GM23338 (cell line): Measurements from ENCODE around the gene SUN5. TPM values are rescaled to one million over a fixed set of nuclear protein-coding genes. Genes with fewer than 3 reads are reported as not detected.

Source experiments
- ATAC-seq: fragments of 200-7000 bp; cut with Tn5 transposase; 3 replicates; pipeline ENCODE4 v1.9.1; 2020
- DNase-seq: peaks from one replicate; pipeline ENCODE4 v3.0.0-alpha.2; 2015; ENCODE audit warnings: low spot score
- H2AFZ ChIP-seq: fragments of 200-600 bp; sonication (generic); 2 replicates; pipeline ENCODE4 v1.8.0; 2016; ENCODE audit warnings: antibody characterized with exemption, mild to moderate bottlenecking, moderate library complexity
- H3F3A ChIP-seq: fragments of 200-600 bp; sonication (generic); replicated peaks from 2 replicates; pipeline ENCODE4 v1.8.0; 2017; ENCODE audit warnings: antibody characterized with exemption, mixed run types, low read depth
- H3K27ac ChIP-seq: fragments of 200-600 bp; sonication (generic); 2 replicates; pipeline ENCODE4 v1.6.1; 2016; ENCODE audit warnings: low read depth
- H3K27me3 ChIP-seq: fragments of 200-600 bp; sonication (generic); 2 replicates; pipeline ENCODE4 v1.8.0; 2016; ENCODE audit warnings: mild to moderate bottlenecking, mixed run types, moderate library complexity; ENCODE audit not compliant: insufficient read depth
- H3K36me3 ChIP-seq: fragments of 200-600 bp; sonication (generic); 2 replicates; pipeline ENCODE4 v1.8.0; 2016; ENCODE audit warnings: mild to moderate bottlenecking; ENCODE audit not compliant: insufficient read depth
- H3K4me1 ChIP-seq: fragments of 200-600 bp; sonication (generic); 2 replicates; pipeline ENCODE4 v1.8.0; 2016; ENCODE audit warnings: mild to moderate bottlenecking, moderate library complexity; ENCODE audit not compliant: insufficient read depth
- H3K4me2 ChIP-seq: fragments of 200-600 bp; sonication (generic); 2 replicates; pipeline ENCODE4 v1.7.1; 2017; ENCODE audit warnings: mixed run types
- H3K4me3 ChIP-seq: fragments of 200-600 bp; sonication (generic); 2 replicates; pipeline ENCODE4 v1.6.1; 2016; ENCODE audit warnings: mixed run types
- H3K79me2 ChIP-seq: fragments of 200-600 bp; sonication (generic); replicated peaks from 2 replicates; pipeline ENCODE4 v1.8.0; 2017; ENCODE audit warnings: mild to moderate bottlenecking; ENCODE audit not compliant: insufficient read depth
- H3K9me2 ChIP-seq: fragments of 200-600 bp; sonication (generic); 2 replicates; pipeline ENCODE4 v1.8.0; 2017; ENCODE audit not compliant: insufficient read depth
- H4K20me1 ChIP-seq: fragments of 200-600 bp; sonication (generic); replicated peaks from 2 replicates; pipeline ENCODE4 v1.8.0; 2017; ENCODE audit warnings: mild to moderate bottlenecking; ENCODE audit not compliant: insufficient read depth
- H3K27ac Mint-ChIP-seq: 2 replicates; pipeline ENCODE4 v1.8.0; 2020; ENCODE audit warnings: inconsistent platforms, mild to moderate bottlenecking, moderate library complexity, mixed read lengths
- H3K27me3 Mint-ChIP-seq: 3 replicates; pipeline ENCODE4 v1.8.0; 2022; ENCODE audit warnings: low read depth, mild to moderate bottlenecking, moderate library complexity, mixed read lengths, inconsistent platforms; ENCODE audit not compliant: insufficient read depth, poor library complexity
- H3K36me3 Mint-ChIP-seq: 3 replicates; pipeline ENCODE4 v1.8.0; 2021; ENCODE audit warnings: low read depth, mild to moderate bottlenecking, inconsistent platforms, moderate library complexity, mixed read lengths
- H3K4me1 Mint-ChIP-seq: 3 replicates; pipeline ENCODE4 v1.8.0; 2020; ENCODE audit warnings: mild to moderate bottlenecking, inconsistent platforms, mixed read lengths
- H3K4me3 Mint-ChIP-seq: 3 replicates; pipeline ENCODE4 v1.8.0; 2021; ENCODE audit warnings: moderate library complexity, mild to moderate bottlenecking, inconsistent platforms, mixed read lengths
- H3K9me3 Mint-ChIP-seq: 3 replicates; pipeline ENCODE4 v1.8.0; 2020; ENCODE audit warnings: moderate library complexity, mild to moderate bottlenecking, inconsistent platforms, mixed read lengths
- CREB1 ChIP-seq: fragments of 250-450 bp; sonication (Bioruptor Pico); IDR thresholded peaks from 2 replicates; pipeline ENCODE4 v1.5.0; 2020; ENCODE audit warnings: low read depth, mild to moderate bottlenecking, moderate library complexity
- EZH2phosphoT487 ChIP-seq: fragments of 200-600 bp; sonication (generic); IDR thresholded peaks from one replicate; pipeline ENCODE4 v1.8.1; 2018; ENCODE audit warnings: antibody characterized with exemption; ENCODE audit not compliant: unreplicated experiment
- JUNB ChIP-seq: IDR thresholded peaks from one replicate; pipeline ENCODE4 v1.6.1; 2016; ENCODE audit warnings: antibody characterized with exemption; ENCODE audit not compliant: unreplicated experiment
- NANOG ChIP-seq: IDR thresholded peaks from 2 replicates; pipeline ENCODE4 v1.6.1; 2016; ENCODE audit warnings: antibody characterized with exemption, borderline replicate concordance
- POLR2AphosphoS5 ChIP-seq: IDR thresholded peaks from 2 replicates; pipeline ENCODE4 v1.6.1; 2016; ENCODE audit warnings: antibody characterized with exemption, low read depth
- STAT1 ChIP-seq: IDR thresholded peaks from one replicate; pipeline ENCODE4 v1.6.1; 2016; ENCODE audit warnings: antibody characterized with exemption; ENCODE audit not compliant: unreplicated experiment
- polyA plus RNA-seq: library from polyadenylated mRNA; unstranded; fragments of >200 nt; fragmentation: Nextera tagmentation; extraction: Ambion mirVana; gene quantifications from 2 replicates; pipeline ENCODE4 v1.2.1, GENCODE V29; 2016
- total RNA-seq: library from RNA; depleted of rRNA; stranded (reverse); fragments of >200 nt; shearing (Covaris generic); gene quantifications from 2 replicates; pipeline ENCODE4 v1.2.3, GENCODE V29; 2014
- TF ChIP-seq, protein P1 (sequence below): IDR thresholded peaks from one replicate; pipeline ENCODE4 v1.6.1; 2018; ENCODE audit warnings: antibody characterized with exemption; ENCODE audit not compliant: unreplicated experiment
- TF ChIP-seq, protein P2 (sequence below): fragments of 250-450 bp; sonication (Bioruptor Pico); IDR thresholded peaks from 2 replicates; pipeline ENCODE4 v1.5.0; 2020; ENCODE audit warnings: mild to moderate bottlenecking, moderate library complexity

Gene SUN5
- total and polyA plus RNA-seq, 2 experiments from 2014 or later: not detected

DNA sequence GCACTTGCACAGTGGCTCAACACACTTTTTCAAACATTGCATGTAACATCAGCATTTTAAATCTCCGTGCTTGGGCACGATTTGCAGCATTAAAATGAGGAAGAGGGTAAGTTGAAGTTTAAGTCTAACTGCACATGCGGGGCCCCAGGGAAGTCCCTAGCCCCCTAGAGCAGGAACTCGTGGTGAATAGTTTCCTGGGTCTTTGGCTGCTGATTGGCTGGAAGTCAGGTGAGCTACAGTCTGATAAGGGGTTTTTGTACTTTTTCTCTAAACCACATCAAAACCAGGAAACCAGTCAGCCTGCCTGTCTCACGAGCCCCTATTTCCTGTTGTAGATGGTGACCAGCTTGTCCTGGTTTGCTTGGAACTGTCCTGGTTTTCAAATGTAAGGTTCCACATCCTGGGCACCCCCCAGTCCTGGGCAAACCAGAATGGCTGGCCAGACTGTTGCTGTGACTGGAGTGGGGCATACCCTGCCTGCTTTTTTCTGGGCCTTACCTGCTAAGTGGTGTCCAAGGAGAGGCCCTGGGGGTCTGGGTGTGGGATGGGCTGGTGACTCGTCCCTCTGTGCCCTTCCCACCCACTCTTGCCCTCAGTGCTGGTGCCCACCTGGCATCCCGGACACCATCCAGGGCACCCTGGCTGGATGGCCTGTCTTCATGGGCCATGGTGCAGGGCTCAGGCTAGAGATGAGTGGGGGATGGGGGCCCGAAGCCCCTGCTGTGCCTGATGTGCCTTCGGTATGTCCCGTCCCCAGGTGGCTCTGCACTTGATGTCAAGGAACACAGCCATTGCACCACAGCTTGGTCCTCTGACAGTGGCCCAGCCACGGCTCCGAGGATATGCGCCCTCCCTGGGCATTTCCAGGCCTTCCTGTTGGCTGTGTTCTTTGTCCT is 31.8 kb downstream of the SUN5 start:
- Histone ChIP-seq H3F3A (0 out of 2 replicates have a peak, but pooled peaks cover 10% of the 10 kb centered on the region), H3K27ac (no peak overlapping the region), H2AFZ (peak overlapping the region; percentile 99), H3K36me3 (no peaks in the 10 kb centered on the region), H3K27me3 (no peaks in the 10 kb centered on the region), H3K4me3 (no peak overlapping the region), H3K79me2 (no peaks in the 10 kb centered on the region), H4K20me1 (no peaks in the 10 kb centered on the region), H3K4me1 (peaks cover 31% of the 10 kb centered on the region), H3K9me2 (no peaks in the 10 kb centered on the region), H3K4me2 (0 out of 2 replicates have a peak overlapping the region, but pooled peaks have one; percentile 45)
- Mint-ChIP-seq H3K36me3 (0 out of 3 replicates have a peak, but pooled peaks cover 3% of the 10 kb centered on the region), H3K4me3 (no peak overlapping the region), H3K27me3 (peaks cover 10% of the 10 kb centered on the region), H3K4me1 (peaks cover 6% of the 10 kb centered on the region), H3K27ac (no peak overlapping the region), H3K9me3 (peaks cover 8% of the 10 kb centered on the region)
- TF ChIP-seq, protein P1, sequence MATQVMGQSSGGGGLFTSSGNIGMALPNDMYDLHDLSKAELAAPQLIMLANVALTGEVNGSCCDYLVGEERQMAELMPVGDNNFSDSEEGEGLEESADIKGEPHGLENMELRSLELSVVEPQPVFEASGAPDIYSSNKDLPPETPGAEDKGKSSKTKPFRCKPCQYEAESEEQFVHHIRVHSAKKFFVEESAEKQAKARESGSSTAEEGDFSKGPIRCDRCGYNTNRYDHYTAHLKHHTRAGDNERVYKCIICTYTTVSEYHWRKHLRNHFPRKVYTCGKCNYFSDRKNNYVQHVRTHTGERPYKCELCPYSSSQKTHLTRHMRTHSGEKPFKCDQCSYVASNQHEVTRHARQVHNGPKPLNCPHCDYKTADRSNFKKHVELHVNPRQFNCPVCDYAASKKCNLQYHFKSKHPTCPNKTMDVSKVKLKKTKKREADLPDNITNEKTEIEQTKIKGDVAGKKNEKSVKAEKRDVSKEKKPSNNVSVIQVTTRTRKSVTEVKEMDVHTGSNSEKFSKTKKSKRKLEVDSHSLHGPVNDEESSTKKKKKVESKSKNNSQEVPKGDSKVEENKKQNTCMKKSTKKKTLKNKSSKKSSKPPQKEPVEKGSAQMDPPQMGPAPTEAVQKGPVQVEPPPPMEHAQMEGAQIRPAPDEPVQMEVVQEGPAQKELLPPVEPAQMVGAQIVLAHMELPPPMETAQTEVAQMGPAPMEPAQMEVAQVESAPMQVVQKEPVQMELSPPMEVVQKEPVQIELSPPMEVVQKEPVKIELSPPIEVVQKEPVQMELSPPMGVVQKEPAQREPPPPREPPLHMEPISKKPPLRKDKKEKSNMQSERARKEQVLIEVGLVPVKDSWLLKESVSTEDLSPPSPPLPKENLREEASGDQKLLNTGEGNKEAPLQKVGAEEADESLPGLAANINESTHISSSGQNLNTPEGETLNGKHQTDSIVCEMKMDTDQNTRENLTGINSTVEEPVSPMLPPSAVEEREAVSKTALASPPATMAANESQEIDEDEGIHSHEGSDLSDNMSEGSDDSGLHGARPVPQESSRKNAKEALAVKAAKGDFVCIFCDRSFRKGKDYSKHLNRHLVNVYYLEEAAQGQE: no peak
- no peak for TF ChIP-seq JUNB
- no peak; the same call in 1 of the 3 replicates for ATAC-seq
- peak; percentile 13 for DNase-seq

DNA sequence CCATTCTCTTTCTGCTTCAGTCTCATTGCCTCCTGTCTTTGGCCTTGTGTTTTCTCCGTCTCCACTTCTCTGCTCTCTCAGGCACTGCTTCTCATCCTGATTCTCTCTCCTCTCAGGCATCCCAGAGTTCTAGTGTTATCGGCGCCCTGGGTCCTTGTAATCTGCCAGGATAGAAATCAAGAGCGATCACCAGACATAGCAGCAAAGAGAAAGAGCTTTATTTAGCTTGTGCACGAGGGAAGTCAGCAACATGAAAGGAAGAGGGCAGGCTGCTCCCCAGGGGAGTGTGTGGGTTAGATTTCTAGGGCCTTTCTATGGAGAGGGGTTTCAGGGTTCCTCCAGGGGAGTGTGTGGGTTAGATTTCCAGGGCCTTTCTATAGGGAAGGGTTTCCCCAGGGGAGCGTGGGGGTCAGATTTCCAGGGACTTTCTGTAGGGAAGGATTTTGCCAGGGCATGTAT is 32.5 kb downstream of the SUN5 start:
- Mint-ChIP-seq H3K9me3 (peaks cover 6% of the 10 kb centered on the region), H3K4me1 (peaks cover 6% of the 10 kb centered on the region), H3K4me3 (no peak overlapping the region), H3K36me3 (0 out of 3 replicates have a peak, but pooled peaks cover 1% of the 10 kb centered on the region), H3K27me3 (peaks cover 10% of the 10 kb centered on the region), H3K27ac (no peak overlapping the region)
- no peaks in the 10 kb centered on the region for H3K27me3 ChIP-seq
- no peaks in the 10 kb centered on the region for H3K9me2 ChIP-seq
- peak overlapping the region; percentile 47; the same call in 1 of the 2 replicates for H3K27ac ChIP-seq
- H3F3A ChIP-seq: 0 out of 2 replicates have a peak, but pooled peaks cover 10% of the 10 kb centered on the region
- no peaks in the 10 kb centered on the region for H3K79me2 ChIP-seq
- peak overlapping the region; percentile 45; the same call in 1 of the 2 replicates for H3K4me2 ChIP-seq
- peak; percentile 63 for ATAC-seq
- H4K20me1 ChIP-seq: no peaks in the 10 kb centered on the region
- no peaks in the 10 kb centered on the region for H3K36me3 ChIP-seq
- H3K4me3 ChIP-seq: no peak overlapping the region
- DNase-seq: no peak
- peaks cover 31% of the 10 kb centered on the region for H3K4me1 ChIP-seq
- peak overlapping the region; percentile 99 for H2AFZ ChIP-seq
- TF ChIP-seq NANOG (no peak), STAT1 (no peak), JUNB (no peak), POLR2AphosphoS5 (no peak), EZH2phosphoT487 (no peak), CREB1 (CRISPR knock-in tag) (no peak)
- TF ChIP-seq, protein P2, sequence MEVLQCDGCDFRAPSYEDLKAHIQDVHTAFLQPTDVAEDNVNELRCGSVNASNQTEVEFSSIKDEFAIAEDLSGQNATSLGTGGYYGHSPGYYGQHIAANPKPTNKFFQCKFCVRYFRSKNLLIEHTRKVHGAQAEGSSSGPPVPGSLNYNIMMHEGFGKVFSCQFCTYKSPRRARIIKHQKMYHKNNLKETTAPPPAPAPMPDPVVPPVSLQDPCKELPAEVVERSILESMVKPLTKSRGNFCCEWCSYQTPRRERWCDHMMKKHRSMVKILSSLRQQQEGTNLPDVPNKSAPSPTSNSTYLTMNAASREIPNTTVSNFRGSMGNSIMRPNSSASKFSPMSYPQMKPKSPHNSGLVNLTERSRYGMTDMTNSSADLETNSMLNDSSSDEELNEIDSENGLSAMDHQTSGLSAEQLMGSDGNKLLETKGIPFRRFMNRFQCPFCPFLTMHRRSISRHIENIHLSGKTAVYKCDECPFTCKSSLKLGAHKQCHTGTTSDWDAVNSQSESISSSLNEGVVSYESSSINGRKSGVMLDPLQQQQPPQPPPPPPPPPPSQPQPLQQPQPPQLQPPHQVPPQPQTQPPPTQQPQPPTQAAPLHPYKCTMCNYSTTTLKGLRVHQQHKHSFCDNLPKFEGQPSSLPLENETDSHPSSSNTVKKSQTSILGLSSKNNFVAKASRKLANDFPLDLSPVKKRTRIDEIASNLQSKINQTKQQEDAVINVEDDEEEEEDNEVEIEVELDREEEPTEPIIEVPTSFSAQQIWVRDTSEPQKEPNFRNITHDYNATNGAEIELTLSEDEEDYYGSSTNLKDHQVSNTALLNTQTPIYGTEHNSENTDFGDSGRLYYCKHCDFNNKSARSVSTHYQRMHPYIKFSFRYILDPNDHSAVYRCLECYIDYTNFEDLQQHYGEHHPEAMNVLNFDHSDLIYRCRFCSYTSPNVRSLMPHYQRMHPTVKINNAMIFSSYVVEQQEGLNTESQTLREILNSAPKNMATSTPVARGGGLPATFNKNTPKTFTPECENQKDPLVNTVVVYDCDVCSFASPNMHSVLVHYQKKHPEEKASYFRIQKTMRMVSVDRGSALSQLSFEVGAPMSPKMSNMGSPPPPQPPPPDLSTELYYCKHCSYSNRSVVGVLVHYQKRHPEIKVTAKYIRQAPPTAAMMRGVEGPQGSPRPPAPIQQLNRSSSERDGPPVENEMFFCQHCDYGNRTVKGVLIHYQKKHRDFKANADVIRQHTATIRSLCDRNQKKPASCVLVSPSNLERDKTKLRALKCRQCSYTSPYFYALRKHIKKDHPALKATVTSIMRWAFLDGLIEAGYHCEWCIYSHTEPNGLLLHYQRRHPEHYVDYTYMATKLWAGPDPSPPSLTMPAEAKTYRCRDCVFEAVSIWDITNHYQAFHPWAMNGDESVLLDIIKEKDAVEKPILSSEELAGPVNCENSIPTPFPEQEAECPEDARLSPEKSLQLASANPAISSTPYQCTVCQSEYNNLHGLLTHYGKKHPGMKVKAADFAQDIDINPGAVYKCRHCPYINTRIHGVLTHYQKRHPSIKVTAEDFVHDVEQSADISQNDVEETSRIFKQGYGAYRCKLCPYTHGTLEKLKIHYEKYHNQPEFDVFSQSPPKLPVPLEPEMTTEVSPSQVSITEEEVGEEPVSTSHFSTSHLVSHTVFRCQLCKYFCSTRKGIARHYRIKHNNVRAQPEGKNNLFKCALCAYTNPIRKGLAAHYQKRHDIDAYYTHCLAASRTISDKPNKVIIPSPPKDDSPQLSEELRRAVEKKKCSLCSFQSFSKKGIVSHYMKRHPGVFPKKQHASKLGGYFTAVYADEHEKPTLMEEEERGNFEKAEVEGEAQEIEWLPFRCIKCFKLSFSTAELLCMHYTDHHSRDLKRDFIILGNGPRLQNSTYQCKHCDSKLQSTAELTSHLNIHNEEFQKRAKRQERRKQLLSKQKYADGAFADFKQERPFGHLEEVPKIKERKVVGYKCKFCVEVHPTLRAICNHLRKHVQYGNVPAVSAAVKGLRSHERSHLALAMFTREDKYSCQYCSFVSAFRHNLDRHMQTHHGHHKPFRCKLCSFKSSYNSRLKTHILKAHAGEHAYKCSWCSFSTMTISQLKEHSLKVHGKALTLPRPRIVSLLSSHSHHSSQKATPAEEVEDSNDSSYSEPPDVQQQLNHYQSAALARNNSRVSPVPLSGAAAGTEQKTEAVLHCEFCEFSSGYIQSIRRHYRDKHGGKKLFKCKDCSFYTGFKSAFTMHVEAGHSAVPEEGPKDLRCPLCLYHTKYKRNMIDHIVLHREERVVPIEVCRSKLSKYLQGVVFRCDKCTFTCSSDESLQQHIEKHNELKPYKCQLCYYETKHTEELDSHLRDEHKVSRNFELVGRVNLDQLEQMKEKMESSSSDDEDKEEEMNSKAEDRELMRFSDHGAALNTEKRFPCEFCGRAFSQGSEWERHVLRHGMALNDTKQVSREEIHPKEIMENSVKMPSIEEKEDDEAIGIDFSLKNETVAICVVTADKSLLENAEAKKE (CRISPR knock-in tag): no peak
